Peyer's patch (tissue), 4 donors: ENCODE results near the gene ARHGAP19. TPM values are rescaled to one million over a fixed set of nuclear protein-coding genes. Genes with fewer than 3 reads are reported as not detected.
A peak's percentile ranks its signal among the peaks of the same experiment; 100 is the strongest.
"Not testable (repeated sequence)": the region's sequence is repeated elsewhere in the genome, so short reads cannot be mapped to it uniquely, and the experiment has no call there.

Experiments used
- DNase-seq, 3 donors: peaks; one replicate each; pipeline ENCODE4 v3.0.0-alpha.2; 2017 to 2019
- H3K27ac ChIP-seq, 4 donors: fragments of 200-600 bp; sonication (generic); one replicate each; pipeline ENCODE4 v1.5.1; 2016 to 2019
- H3K27me3 ChIP-seq, 2 donors: fragments of 200-600 bp; sonication (generic); one replicate each; pipeline ENCODE4 v1.5.1; 2019
- H3K36me3 ChIP-seq, 3 donors: fragments of 200-600 bp; sonication (generic); one replicate each; pipeline ENCODE4 v1.5.1; 2016 to 2019
- H3K4me1 ChIP-seq, 4 donors: fragments of 200-600 bp; sonication (generic); one replicate each; pipeline ENCODE4 v1.5.1; 2016 to 2019
- H3K4me3 ChIP-seq, 4 donors: fragments of 200-600 bp; sonication (generic); 1 replicate in 3 of 4; 2 replicates in 1 of 4; pipeline ENCODE4 v1.5.1; 2016 to 2019; ENCODE audit warnings: mild to moderate bottlenecking in 1 of 4
- H3K9me3 ChIP-seq, 4 donors: fragments of 200-600 bp; sonication (generic); one replicate each; pipeline ENCODE4 v1.5.1; 2016 to 2019; ENCODE audit warnings: mild to moderate bottlenecking in 1 of 4
- CTCF ChIP-seq, 6 experiments: fragments of 450-650 bp in 4 of 6; fragments of 200-600 bp in 2 of 6; sonication (generic) in 1 of 6; IDR thresholded peaks; one replicate each; pipeline ENCODE4 v1.5.1; 2017 to 2019; ENCODE audit warnings: antibody characterized with exemption in 6 of 6, mild to moderate bottlenecking in 3 of 6, moderate library complexity in 1 of 6
- POLR2A ChIP-seq, 2 donors: fragments of 450-650 bp; IDR thresholded peaks; one replicate each; pipeline ENCODE4 v1.5.1; 2017; ENCODE audit warnings: antibody characterized with exemption in 2 of 2, mild to moderate bottlenecking in 2 of 2, moderate library complexity in 2 of 2
- total RNA-seq, 4 donors: library from RNA; depleted of rRNA; stranded (reverse); fragments of >200 nt; gene quantifications; one replicate each; pipeline ENCODE4 v1.1.0, GENCODE V29; 2016

ARHGAP19 gene
- total RNA-seq, 4 donors from 2014 or later = 4.9 to 28.9 (median 7.3) TPM

GRCh38 chr10:97270523-97271154, 21.8 kb downstream of the ARHGAP19 start:
- Histone ChIP-seq H3K4me1 (peaks cover 0 to 7% (median 0%) of the 10 kb centered on the region in 4 donors), H3K9me3 (no peaks in the 10 kb centered on the region), H3K27me3 (no peaks in the 10 kb centered on the region), H3K36me3 (no peaks in the 10 kb centered on the region), H3K27ac (no peak overlapping the region), H3K4me3 (no peak overlapping the region)
- TF ChIP-seq POLR2A (IDR thresholded peaks at IDR 0.05) (no peak), CTCF (IDR thresholded peaks at IDR 0.05) (no peak)
- DNase-seq = no peak

- no peak for DNase-seq
- Histone ChIP-seq H3K36me3 (peaks cover 0 to 7% (median 0%) of the 10 kb centered on the region in 3 donors), H3K27me3 (no peaks in the 10 kb centered on the region), H3K4me1 (peaks cover 0 to 7% (median 0%) of the 10 kb centered on the region in 4 donors), H3K4me3 (no peak overlapping the region), H3K9me3 (no peaks in the 10 kb centered on the region), H3K27ac (no peak overlapping the region)
- TF ChIP-seq POLR2A (IDR thresholded peaks at IDR 0.05) (no peak), CTCF (IDR thresholded peaks at IDR 0.05) (no peak)
Observed at GRCh38 chr10:97267671-97268070, 24.8 kb downstream of the ARHGAP19 start.

GRCh38 chr10:97265095-97265494, 27.3 kb downstream of the ARHGAP19 start:
- DNase-seq, H3K4me3 ChIP-seq, H3K9me3 ChIP-seq, H3K4me1 ChIP-seq, H3K36me3 ChIP-seq, H3K27ac ChIP-seq, H3K27me3 ChIP-seq: not testable (repeated sequence)

- Histone ChIP-seq H3K9me3 (no peaks in the 10 kb centered on the region), H3K27me3 (no peaks in the 10 kb centered on the region), H3K4me1 (peaks cover 0 to 7% (median 0%) of the 10 kb centered on the region in 4 donors), H3K36me3 (peaks cover 0 to 8% (median 0%) of the 10 kb centered on the region in 3 donors), H3K4me3 (no peak overlapping the region), H3K27ac (no peak overlapping the region)
- no peak for DNase-seq
- TF ChIP-seq CTCF (IDR thresholded peaks at IDR 0.05) (no peak), POLR2A (IDR thresholded peaks at IDR 0.05) (no peak)
Observed at GRCh38 chr10:97263971-97264370, 28.5 kb downstream of the ARHGAP19 start.

GRCh38 chr10:97261656-97262055, 30.8 kb downstream of the ARHGAP19 start:
- peaks cover 0 to 9% (median 0%) of the 10 kb centered on the region in 3 donors for H3K36me3 ChIP-seq
- DNase-seq = no peak
- H3K27ac ChIP-seq = no peak overlapping the region
- TF ChIP-seq POLR2A (IDR thresholded peaks at IDR 0.05) = no peak
- TF ChIP-seq CTCF (IDR thresholded peaks at IDR 0.05) = no peak
- H3K27me3 ChIP-seq = no peaks in the 10 kb centered on the region
- no peaks in the 10 kb centered on the region for H3K4me1 ChIP-seq
- no peaks in the 10 kb centered on the region for H3K9me3 ChIP-seq
- no peak overlapping the region for H3K4me3 ChIP-seq

GRCh38 chr10:97261183-97261582, 31.3 kb downstream of the ARHGAP19 start:
- Histone ChIP-seq H3K36me3 (peaks cover 0 to 13% (median 0%) of the 10 kb centered on the region in 3 donors), H3K27me3 (no peaks in the 10 kb centered on the region), H3K4me1 (no peaks in the 10 kb centered on the region), H3K27ac (peak overlapping the region in 1 of 4 donors; percentile 45), H3K9me3 (no peaks in the 10 kb centered on the region), H3K4me3 (no peak overlapping the region)
- no peak for TF ChIP-seq CTCF (IDR thresholded peaks at IDR 0.05)
- DNase-seq = no peak
